Fibroblast of mammary gland (primary cell): ENCODE measurements around the gene B3GALNT2.

Experiments
- DNase-seq: peaks from one replicate; pipeline ENCODE4 v3.0.0-alpha.2; 2010; ENCODE audit warnings: low read depth
- H3K4me3 ChIP-seq: 2 replicates; pipeline ENCODE4 v1.5.1; 2011; ENCODE audit warnings: low read depth, mild to moderate bottlenecking, low read length, moderate library complexity; ENCODE audit not compliant: control insufficient read depth
- CTCF ChIP-seq: conservative IDR thresholded peaks from 2 replicates; pipeline ENCODE4 v1.5.1; 2011; ENCODE audit warnings: low read depth, low read length, inconsistent platforms; ENCODE audit not compliant: control insufficient read depth, insufficient read depth

B3GALNT2 gene

GRCh38 chr1:235502601-235503402 is 1.4 kb downstream of the B3GALNT2 start:
- TF ChIP-seq CTCF, result no peak
- peak overlapping the region; percentile 70 for H3K4me3 ChIP-seq
- peak; percentile 47 for DNase-seq

DNA sequence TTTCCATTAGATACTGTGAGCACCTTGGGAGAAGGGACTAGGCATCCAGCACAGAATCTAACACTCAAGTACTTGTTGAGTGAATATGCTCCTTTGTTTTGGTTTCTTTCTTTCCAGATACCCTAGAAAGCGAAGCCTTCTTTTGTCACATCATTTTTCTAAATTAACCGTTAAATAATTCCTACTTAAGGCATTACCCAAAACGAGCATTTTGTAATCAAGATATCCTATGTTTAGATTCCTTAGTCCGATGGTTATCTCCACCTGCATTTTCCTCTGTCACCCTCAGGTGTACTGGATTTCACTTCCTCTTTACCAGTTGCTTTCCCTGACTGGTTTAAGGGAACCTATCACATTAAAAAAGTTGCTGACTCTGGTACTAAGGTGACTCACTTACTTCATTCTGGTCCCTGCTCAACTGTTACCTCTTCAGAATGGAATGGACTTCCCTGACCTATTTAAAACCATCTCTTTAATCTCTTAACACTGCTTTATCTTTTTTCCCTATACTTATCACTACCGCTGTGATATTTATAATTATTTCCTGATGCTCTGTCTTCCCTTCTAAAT is 3.2 kb downstream of the B3GALNT2 start:
- DNase-seq, result peak; percentile 49
- TF ChIP-seq CTCF, result no peak
- no peak overlapping the region for H3K4me3 ChIP-seq

DNA sequence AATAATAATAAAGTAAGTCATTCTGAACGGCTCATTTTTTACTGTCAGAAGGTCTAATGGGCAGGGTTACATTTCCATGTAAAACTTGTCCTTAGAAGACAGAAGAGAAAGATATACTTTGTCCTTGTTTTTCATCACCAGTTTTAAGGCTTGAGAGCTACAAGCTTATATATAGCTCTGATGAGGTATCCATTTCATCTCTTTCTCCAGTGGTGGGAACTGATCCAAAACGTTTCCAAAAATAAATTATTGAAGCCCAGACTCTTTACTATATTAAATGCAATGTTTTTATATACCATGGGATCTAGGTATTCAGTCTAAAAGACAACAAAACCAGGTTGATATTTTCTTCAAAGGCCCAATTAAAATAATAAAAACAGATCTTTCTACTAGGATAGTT is 8.7 kb downstream of the B3GALNT2 start:
- no peak for DNase-seq
- no peak for TF ChIP-seq CTCF
- H3K4me3 ChIP-seq, result no peak overlapping the region

GRCh38 chr1:235495030-235495429 is 9.2 kb downstream of the B3GALNT2 start:
- DNase-seq, result no peak

DNA sequence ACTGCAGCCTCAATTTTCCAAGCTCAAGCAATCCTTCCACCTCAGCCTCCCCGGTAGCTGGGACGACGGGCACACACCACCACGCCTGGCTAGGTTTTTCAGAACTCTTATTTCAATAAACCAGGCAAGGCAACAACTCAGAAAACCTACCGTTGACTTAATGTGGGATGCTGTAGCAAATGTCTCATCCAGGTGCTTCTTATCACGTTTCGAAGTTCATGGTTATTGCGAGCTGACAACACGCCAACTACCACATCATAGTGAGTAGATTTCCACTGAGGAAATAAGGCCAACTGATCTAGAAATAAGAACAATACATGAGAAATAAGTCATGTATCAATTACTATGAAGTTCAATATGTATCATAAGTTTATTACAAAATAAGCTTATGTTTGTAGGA is 9.7 kb downstream of the B3GALNT2 start:
- no peak for DNase-seq
- no peak overlapping the region for H3K4me3 ChIP-seq
- TF ChIP-seq CTCF, result no peak

More at GRCh38 chr1:235495030-235495429, 9.2 kb downstream of the B3GALNT2 start:
- no peak for TF ChIP-seq CTCF
- no peak overlapping the region for H3K4me3 ChIP-seq

- no peak for DNase-seq
- no peak for TF ChIP-seq CTCF
Measured at GRCh38 chr1:235491644-235492043, 12.6 kb downstream of the B3GALNT2 start.

More at GRCh38 chr1:235491644-235492043, 12.6 kb downstream of the B3GALNT2 start:
- H3K4me3 ChIP-seq, result no peak overlapping the region
